IMR-90 (cell line): ENCODE results near the gene PCDHB8. TPM values are rescaled to one million over a fixed set of nuclear protein-coding genes. Genes with fewer than 3 reads are reported as not detected.

Experiments used
- polyA plus RNA-seq, 3 experiments: library from polyadenylated mRNA; depleted of rRNA; stranded (reverse); fragments of >200 nt; gene quantifications; 2 replicates each; pipeline ENCODE4 v1.2.3, GENCODE V29; 2012; ENCODE audit warnings: low replicate concordance in 1 of 3
- total RNA-seq: library from RNA; depleted of rRNA; stranded (reverse); fragments of >200 nt; gene quantifications from 2 replicates; pipeline ENCODE4 v1.2.3, GENCODE V29; 2012; rRNA removed

PCDHB8 gene
- total and polyA plus RNA-seq, 2 of the 4 experiments (the other 2 are of a cell fraction) = 0.07 to 0.18 TPM

Other genes starting within 250 kb of the PCDHB8 start
Only the 30 nearest of the 36 such genes appear.
- gene PCDHAC2, start 211.3 kb upstream of the PCDHB8 start, total RNA-seq = not detected in 2 replicates
- gene PCDHAC2, start 211.3 kb upstream of the PCDHB8 start, polyA plus RNA-seq (2012; rRNA removed) = not detected in 2 replicates
- not detected in 2 replicates for gene PCDHB1, start 126.4 kb upstream of the PCDHB8 start, total RNA-seq
- gene PCDHB1, start 126.4 kb upstream of the PCDHB8 start, polyA plus RNA-seq (2012; rRNA removed) = not detected in 2 replicates
- 0.36 and 0.56 TPM in 2 replicates for gene PCDHB2, start 83.2 kb upstream of the PCDHB8 start, total RNA-seq
- gene PCDHB2, start 83.2 kb upstream of the PCDHB8 start, polyA plus RNA-seq (2012; rRNA removed) = 0.46 and 0.65 TPM in 2 replicates
- under 0.01 and 0.18 TPM in 2 replicates for gene PCDHB3, start 77.3 kb upstream of the PCDHB8 start, total RNA-seq
- gene PCDHB3, start 77.3 kb upstream of the PCDHB8 start, polyA plus RNA-seq (2012; rRNA removed) = 0.10 and 0.12 TPM in 2 replicates
- under 0.01 TPM in 1 of 2 replicates, not detected in the other for gene PCDHB4, start 56.0 kb upstream of the PCDHB8 start, total RNA-seq
- 0.03 and 0.06 TPM in 2 replicates for gene PCDHB4, start 56.0 kb upstream of the PCDHB8 start, polyA plus RNA-seq (2012; rRNA removed)
- 0.18 and 0.28 TPM in 2 replicates for gene PCDHB5, start 42.6 kb upstream of the PCDHB8 start, total RNA-seq
- gene PCDHB5, start 42.6 kb upstream of the PCDHB8 start, polyA plus RNA-seq (2012; rRNA removed) = 0.32 TPM in 2 replicates
- under 0.01 TPM in 1 of 2 replicates, not detected in the other for gene PCDHB6, start 27.7 kb upstream of the PCDHB8 start, total RNA-seq
- 0.07 and 0.11 TPM in 2 replicates for gene PCDHB6, start 27.7 kb upstream of the PCDHB8 start, polyA plus RNA-seq (2012; rRNA removed)
- 0.18 and 0.28 TPM in 2 replicates for gene PCDHB7, start 5.1 kb upstream of the PCDHB8 start, total RNA-seq
- 0.27 and 0.38 TPM in 2 replicates for gene PCDHB7, start 5.1 kb upstream of the PCDHB8 start, polyA plus RNA-seq (2012; rRNA removed)
- 0.18 and 0.56 TPM in 2 replicates for gene PCDHB16, start 4.6 kb downstream of the PCDHB8 start, total RNA-seq
- 0.36 and 0.93 TPM in 2 replicates for gene PCDHB16, start 4.6 kb downstream of the PCDHB8 start, polyA plus RNA-seq (2012; rRNA removed)
- gene PCDHB9, start 9.4 kb downstream of the PCDHB8 start, total RNA-seq = under 0.01 and 0.18 TPM in 2 replicates
- gene PCDHB9, start 9.4 kb downstream of the PCDHB8 start, polyA plus RNA-seq (2012; rRNA removed) = 0.10 and 0.24 TPM in 2 replicates
- under 0.01 and 0.18 TPM in 2 replicates for gene PCDHB10, start 14.6 kb downstream of the PCDHB8 start, total RNA-seq
- gene PCDHB10, start 14.6 kb downstream of the PCDHB8 start, polyA plus RNA-seq (2012; rRNA removed) = 0.19 and 0.22 TPM in 2 replicates
- under 0.01 TPM in 2 replicates for gene PCDHB11, start 21.8 kb downstream of the PCDHB8 start, total RNA-seq
- gene PCDHB11, start 21.8 kb downstream of the PCDHB8 start, polyA plus RNA-seq (2012; rRNA removed) = 0.05 TPM in 1 of 2 replicates, not detected in the other
- under 0.01 and 0.18 TPM in 2 replicates for gene PCDHB12, start 30.9 kb downstream of the PCDHB8 start, total RNA-seq
- 0.09 and 0.13 TPM in 2 replicates for gene PCDHB12, start 30.9 kb downstream of the PCDHB8 start, polyA plus RNA-seq (2012; rRNA removed)
- 0.18 and 0.28 TPM in 2 replicates for gene PCDHB13, start 36.1 kb downstream of the PCDHB8 start, total RNA-seq
- 0.26 and 0.27 TPM in 2 replicates for gene PCDHB13, start 36.1 kb downstream of the PCDHB8 start, polyA plus RNA-seq (2012; rRNA removed)
- 0.18 and 0.28 TPM in 2 replicates for gene PCDHB14, start 45.6 kb downstream of the PCDHB8 start, total RNA-seq
- 0.36 and 0.39 TPM in 2 replicates for gene PCDHB14, start 45.6 kb downstream of the PCDHB8 start, polyA plus RNA-seq (2012; rRNA removed)
- 0.18 and 0.28 TPM in 2 replicates for gene PCDHB15, start 67.6 kb downstream of the PCDHB8 start, total RNA-seq
- 0.14 and 0.17 TPM in 2 replicates for gene PCDHB15, start 67.6 kb downstream of the PCDHB8 start, polyA plus RNA-seq (2012; rRNA removed)
- gene SLC25A2, start 126.3 kb downstream of the PCDHB8 start, total RNA-seq = 0.28 TPM in 1 of 2 replicates, not detected in the other
- gene SLC25A2, start 126.3 kb downstream of the PCDHB8 start, polyA plus RNA-seq (2012; rRNA removed) = not detected in 2 replicates
- 51.8 and 100 TPM in 2 replicates for gene TAF7, start 143.0 kb downstream of the PCDHB8 start, total RNA-seq
- 38.4 and 45.7 TPM in 2 replicates for gene TAF7, start 143.0 kb downstream of the PCDHB8 start, polyA plus RNA-seq (2012; rRNA removed)
- 0.83 and 0.90 TPM in 2 replicates for gene PCDHGA1, start 152.7 kb downstream of the PCDHB8 start, total RNA-seq
- gene PCDHGA1, start 152.7 kb downstream of the PCDHB8 start, polyA plus RNA-seq (2012; rRNA removed) = 0.86 and 0.92 TPM in 2 replicates
- gene PCDHGA2, start 161.0 kb downstream of the PCDHB8 start, total RNA-seq = 3.3 and 3.4 TPM in 2 replicates
- gene PCDHGA2, start 161.0 kb downstream of the PCDHB8 start, polyA plus RNA-seq (2012; rRNA removed) = 3.6 and 4.0 TPM in 2 replicates
- 1.4 and 1.7 TPM in 2 replicates for gene PCDHGA3, start 166.0 kb downstream of the PCDHB8 start, total RNA-seq
- gene PCDHGA3, start 166.0 kb downstream of the PCDHB8 start, polyA plus RNA-seq (2012; rRNA removed) = 1.6 and 1.8 TPM in 2 replicates
- 3.3 and 3.6 TPM in 2 replicates for gene PCDHGB1, start 172.3 kb downstream of the PCDHB8 start, total RNA-seq
- gene PCDHGB1, start 172.3 kb downstream of the PCDHB8 start, polyA plus RNA-seq (2012; rRNA removed) = 1.9 TPM in 2 replicates
- gene PCDHGA4, start 177.2 kb downstream of the PCDHB8 start, total RNA-seq = 5.0 and 5.4 TPM in 2 replicates
- 3.0 and 3.5 TPM in 2 replicates for gene PCDHGA4, start 177.2 kb downstream of the PCDHB8 start, polyA plus RNA-seq (2012; rRNA removed)
- 2.8 and 3.0 TPM in 2 replicates for gene PCDHGB2, start 182.2 kb downstream of the PCDHB8 start, total RNA-seq
- 2.4 and 2.6 TPM in 2 replicates for gene PCDHGB2, start 182.2 kb downstream of the PCDHB8 start, polyA plus RNA-seq (2012; rRNA removed)
- 1.7 and 2.0 TPM in 2 replicates for gene PCDHGA5, start 186.4 kb downstream of the PCDHB8 start, total RNA-seq
- 1.3 and 1.4 TPM in 2 replicates for gene PCDHGA5, start 186.4 kb downstream of the PCDHB8 start, polyA plus RNA-seq (2012; rRNA removed)
- gene PCDHGB3, start 192.5 kb downstream of the PCDHB8 start, total RNA-seq = 5.9 and 6.7 TPM in 2 replicates
- 3.3 and 3.4 TPM in 2 replicates for gene PCDHGB3, start 192.5 kb downstream of the PCDHB8 start, polyA plus RNA-seq (2012; rRNA removed)
- 4.1 and 4.2 TPM in 2 replicates for gene PCDHGA6, start 196.1 kb downstream of the PCDHB8 start, total RNA-seq
- gene PCDHGA6, start 196.1 kb downstream of the PCDHB8 start, polyA plus RNA-seq (2012; rRNA removed) = 4.7 TPM in 2 replicates
- 3.3 and 3.4 TPM in 2 replicates for gene PCDHGA7, start 205.0 kb downstream of the PCDHB8 start, total RNA-seq
- 3.1 and 3.2 TPM in 2 replicates for gene PCDHGA7, start 205.0 kb downstream of the PCDHB8 start, polyA plus RNA-seq (2012; rRNA removed)
- 16.4 and 17.6 TPM in 2 replicates for gene PCDHGB4, start 209.9 kb downstream of the PCDHB8 start, total RNA-seq
- gene PCDHGB4, start 209.9 kb downstream of the PCDHB8 start, polyA plus RNA-seq (2012; rRNA removed) = 10.0 TPM in 2 replicates
- 2.0 and 2.2 TPM in 2 replicates for gene PCDHGA8, start 214.8 kb downstream of the PCDHB8 start, total RNA-seq
- 0.87 and 0.89 TPM in 2 replicates for gene PCDHGA8, start 214.8 kb downstream of the PCDHB8 start, polyA plus RNA-seq (2012; rRNA removed)